GM23338 (cell line): ENCODE results near the gene RPP38. TPM values are rescaled to one million over a fixed set of nuclear protein-coding genes. Genes with fewer than 3 reads are reported as not detected.

ENCODE experiments used
- ATAC-seq: fragments of 200-7000 bp; cut with Tn5 transposase; 3 replicates; pipeline ENCODE4 v1.9.1; 2020
- DNase-seq: peaks from one replicate; pipeline ENCODE4 v3.0.0-alpha.2; 2015; ENCODE audit warnings: low spot score
- H2AFZ ChIP-seq: fragments of 200-600 bp; sonication (generic); 2 replicates; pipeline ENCODE4 v1.8.0; 2016; ENCODE audit warnings: antibody characterized with exemption, mild to moderate bottlenecking, moderate library complexity
- H3F3A ChIP-seq: fragments of 200-600 bp; sonication (generic); replicated peaks from 2 replicates; pipeline ENCODE4 v1.8.0; 2017; ENCODE audit warnings: antibody characterized with exemption, mixed run types, low read depth
- H3K27ac ChIP-seq: fragments of 200-600 bp; sonication (generic); 2 replicates; pipeline ENCODE4 v1.6.1; 2016; ENCODE audit warnings: low read depth
- H3K27me3 ChIP-seq: fragments of 200-600 bp; sonication (generic); 2 replicates; pipeline ENCODE4 v1.8.0; 2016; ENCODE audit warnings: mild to moderate bottlenecking, mixed run types, moderate library complexity; ENCODE audit not compliant: insufficient read depth
- H3K36me3 ChIP-seq: fragments of 200-600 bp; sonication (generic); 2 replicates; pipeline ENCODE4 v1.8.0; 2016; ENCODE audit warnings: mild to moderate bottlenecking; ENCODE audit not compliant: insufficient read depth
- H3K4me1 ChIP-seq: fragments of 200-600 bp; sonication (generic); 2 replicates; pipeline ENCODE4 v1.8.0; 2016; ENCODE audit warnings: mild to moderate bottlenecking, moderate library complexity; ENCODE audit not compliant: insufficient read depth
- H3K4me2 ChIP-seq: fragments of 200-600 bp; sonication (generic); 2 replicates; pipeline ENCODE4 v1.7.1; 2017; ENCODE audit warnings: mixed run types
- H3K4me3 ChIP-seq: fragments of 200-600 bp; sonication (generic); 2 replicates; pipeline ENCODE4 v1.6.1; 2016; ENCODE audit warnings: mixed run types
- H3K79me2 ChIP-seq: fragments of 200-600 bp; sonication (generic); replicated peaks from 2 replicates; pipeline ENCODE4 v1.8.0; 2017; ENCODE audit warnings: mild to moderate bottlenecking; ENCODE audit not compliant: insufficient read depth
- H3K9me2 ChIP-seq: fragments of 200-600 bp; sonication (generic); 2 replicates; pipeline ENCODE4 v1.8.0; 2017; ENCODE audit not compliant: insufficient read depth
- H4K20me1 ChIP-seq: fragments of 200-600 bp; sonication (generic); replicated peaks from 2 replicates; pipeline ENCODE4 v1.8.0; 2017; ENCODE audit warnings: mild to moderate bottlenecking; ENCODE audit not compliant: insufficient read depth
- H3K27ac Mint-ChIP-seq: 2 replicates; pipeline ENCODE4 v1.8.0; 2020; ENCODE audit warnings: inconsistent platforms, mild to moderate bottlenecking, moderate library complexity, mixed read lengths
- H3K27me3 Mint-ChIP-seq: 3 replicates; pipeline ENCODE4 v1.8.0; 2022; ENCODE audit warnings: low read depth, mild to moderate bottlenecking, moderate library complexity, mixed read lengths, inconsistent platforms; ENCODE audit not compliant: insufficient read depth, poor library complexity
- H3K36me3 Mint-ChIP-seq: 3 replicates; pipeline ENCODE4 v1.8.0; 2021; ENCODE audit warnings: low read depth, mild to moderate bottlenecking, inconsistent platforms, moderate library complexity, mixed read lengths
- H3K4me1 Mint-ChIP-seq: 3 replicates; pipeline ENCODE4 v1.8.0; 2020; ENCODE audit warnings: mild to moderate bottlenecking, inconsistent platforms, mixed read lengths
- H3K4me3 Mint-ChIP-seq: 3 replicates; pipeline ENCODE4 v1.8.0; 2021; ENCODE audit warnings: moderate library complexity, mild to moderate bottlenecking, inconsistent platforms, mixed read lengths
- H3K9me3 Mint-ChIP-seq: 3 replicates; pipeline ENCODE4 v1.8.0; 2020; ENCODE audit warnings: moderate library complexity, mild to moderate bottlenecking, inconsistent platforms, mixed read lengths
- CREB1 ChIP-seq: fragments of 250-450 bp; sonication (Bioruptor Pico); IDR thresholded peaks from 2 replicates; pipeline ENCODE4 v1.5.0; 2020; ENCODE audit warnings: low read depth, mild to moderate bottlenecking, moderate library complexity
- EZH2 ChIP-seq: fragments of 200-600 bp; sonication (generic); IDR thresholded peaks from one replicate; pipeline ENCODE4 v1.8.0; 2017; ENCODE audit warnings: antibody characterized with exemption, mild to moderate bottlenecking, low read depth; ENCODE audit not compliant: unreplicated experiment
- EZH2phosphoT487 ChIP-seq: fragments of 200-600 bp; sonication (generic); IDR thresholded peaks from one replicate; pipeline ENCODE4 v1.8.1; 2018; ENCODE audit warnings: antibody characterized with exemption; ENCODE audit not compliant: unreplicated experiment
- JUNB ChIP-seq: IDR thresholded peaks from one replicate; pipeline ENCODE4 v1.6.1; 2016; ENCODE audit warnings: antibody characterized with exemption; ENCODE audit not compliant: unreplicated experiment
- NANOG ChIP-seq: IDR thresholded peaks from 2 replicates; pipeline ENCODE4 v1.6.1; 2016; ENCODE audit warnings: antibody characterized with exemption, borderline replicate concordance
- POLR2AphosphoS5 ChIP-seq: IDR thresholded peaks from 2 replicates; pipeline ENCODE4 v1.6.1; 2016; ENCODE audit warnings: antibody characterized with exemption, low read depth
- STAT1 ChIP-seq: IDR thresholded peaks from one replicate; pipeline ENCODE4 v1.6.1; 2016; ENCODE audit warnings: antibody characterized with exemption; ENCODE audit not compliant: unreplicated experiment
- ZNF114 ChIP-seq: fragments of 250-450 bp; sonication (Bioruptor Pico); IDR thresholded peaks from 2 replicates; pipeline ENCODE4 v1.5.0; 2020; ENCODE audit warnings: mild to moderate bottlenecking, moderate library complexity
- polyA plus RNA-seq: library from polyadenylated mRNA; unstranded; fragments of >200 nt; fragmentation: Nextera tagmentation; extraction: Ambion mirVana; gene quantifications from 2 replicates; pipeline ENCODE4 v1.2.1, GENCODE V29; 2016
- total RNA-seq: library from RNA; depleted of rRNA; stranded (reverse); fragments of >200 nt; shearing (Covaris generic); gene quantifications from 2 replicates; pipeline ENCODE4 v1.2.3, GENCODE V29; 2014
- TF ChIP-seq, protein P1 (sequence below): IDR thresholded peaks from one replicate; pipeline ENCODE4 v1.6.1; 2018; ENCODE audit warnings: antibody characterized with exemption; ENCODE audit not compliant: unreplicated experiment
- TF ChIP-seq, protein P2 (sequence below), 2 experiments: fragments of 200-600 bp in 1 of 2; sonication (generic) in 1 of 2; conservative IDR thresholded peaks; 2 replicates each; pipeline versions ENCODE4 v1.5.1 to v1.6.1; 2016 to 2017; ENCODE audit warnings: antibody characterized with exemption in 2 of 2, low read depth in 2 of 2, mild to moderate bottlenecking in 2 of 2, moderate library complexity in 1 of 2

The RPP38 gene
- total and polyA plus RNA-seq, 2 experiments from 2014 or later = 20.1 to 50.7 TPM

DNA sequence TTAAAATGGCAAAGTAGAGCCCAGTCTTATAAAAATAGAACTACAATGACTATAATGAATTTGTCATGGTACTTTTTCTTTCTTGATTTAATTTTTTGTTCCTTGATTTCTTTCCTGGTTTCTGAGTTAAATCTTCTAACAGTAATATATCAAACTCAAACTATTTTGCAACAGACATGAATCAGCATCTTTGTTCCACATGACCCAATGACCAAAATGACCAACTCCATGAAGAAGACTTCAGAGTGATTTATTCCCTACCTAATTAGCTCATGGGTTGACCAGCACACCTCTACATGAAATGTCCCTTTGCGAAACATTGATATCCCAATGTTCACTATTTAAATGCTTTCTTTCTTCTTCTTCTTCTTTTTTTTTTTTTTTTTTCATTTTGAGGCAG is 40.5 kb downstream of the RPP38 start (continued):
- TF ChIP-seq, protein P1, sequence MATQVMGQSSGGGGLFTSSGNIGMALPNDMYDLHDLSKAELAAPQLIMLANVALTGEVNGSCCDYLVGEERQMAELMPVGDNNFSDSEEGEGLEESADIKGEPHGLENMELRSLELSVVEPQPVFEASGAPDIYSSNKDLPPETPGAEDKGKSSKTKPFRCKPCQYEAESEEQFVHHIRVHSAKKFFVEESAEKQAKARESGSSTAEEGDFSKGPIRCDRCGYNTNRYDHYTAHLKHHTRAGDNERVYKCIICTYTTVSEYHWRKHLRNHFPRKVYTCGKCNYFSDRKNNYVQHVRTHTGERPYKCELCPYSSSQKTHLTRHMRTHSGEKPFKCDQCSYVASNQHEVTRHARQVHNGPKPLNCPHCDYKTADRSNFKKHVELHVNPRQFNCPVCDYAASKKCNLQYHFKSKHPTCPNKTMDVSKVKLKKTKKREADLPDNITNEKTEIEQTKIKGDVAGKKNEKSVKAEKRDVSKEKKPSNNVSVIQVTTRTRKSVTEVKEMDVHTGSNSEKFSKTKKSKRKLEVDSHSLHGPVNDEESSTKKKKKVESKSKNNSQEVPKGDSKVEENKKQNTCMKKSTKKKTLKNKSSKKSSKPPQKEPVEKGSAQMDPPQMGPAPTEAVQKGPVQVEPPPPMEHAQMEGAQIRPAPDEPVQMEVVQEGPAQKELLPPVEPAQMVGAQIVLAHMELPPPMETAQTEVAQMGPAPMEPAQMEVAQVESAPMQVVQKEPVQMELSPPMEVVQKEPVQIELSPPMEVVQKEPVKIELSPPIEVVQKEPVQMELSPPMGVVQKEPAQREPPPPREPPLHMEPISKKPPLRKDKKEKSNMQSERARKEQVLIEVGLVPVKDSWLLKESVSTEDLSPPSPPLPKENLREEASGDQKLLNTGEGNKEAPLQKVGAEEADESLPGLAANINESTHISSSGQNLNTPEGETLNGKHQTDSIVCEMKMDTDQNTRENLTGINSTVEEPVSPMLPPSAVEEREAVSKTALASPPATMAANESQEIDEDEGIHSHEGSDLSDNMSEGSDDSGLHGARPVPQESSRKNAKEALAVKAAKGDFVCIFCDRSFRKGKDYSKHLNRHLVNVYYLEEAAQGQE = no peak
- TF ChIP-seq NANOG = no peak
- no peak for TF ChIP-seq ZNF114 (CRISPR knock-in tag)
- TF ChIP-seq JUNB = no peak
- no peak for TF ChIP-seq CREB1
- TF ChIP-seq, protein P2, sequence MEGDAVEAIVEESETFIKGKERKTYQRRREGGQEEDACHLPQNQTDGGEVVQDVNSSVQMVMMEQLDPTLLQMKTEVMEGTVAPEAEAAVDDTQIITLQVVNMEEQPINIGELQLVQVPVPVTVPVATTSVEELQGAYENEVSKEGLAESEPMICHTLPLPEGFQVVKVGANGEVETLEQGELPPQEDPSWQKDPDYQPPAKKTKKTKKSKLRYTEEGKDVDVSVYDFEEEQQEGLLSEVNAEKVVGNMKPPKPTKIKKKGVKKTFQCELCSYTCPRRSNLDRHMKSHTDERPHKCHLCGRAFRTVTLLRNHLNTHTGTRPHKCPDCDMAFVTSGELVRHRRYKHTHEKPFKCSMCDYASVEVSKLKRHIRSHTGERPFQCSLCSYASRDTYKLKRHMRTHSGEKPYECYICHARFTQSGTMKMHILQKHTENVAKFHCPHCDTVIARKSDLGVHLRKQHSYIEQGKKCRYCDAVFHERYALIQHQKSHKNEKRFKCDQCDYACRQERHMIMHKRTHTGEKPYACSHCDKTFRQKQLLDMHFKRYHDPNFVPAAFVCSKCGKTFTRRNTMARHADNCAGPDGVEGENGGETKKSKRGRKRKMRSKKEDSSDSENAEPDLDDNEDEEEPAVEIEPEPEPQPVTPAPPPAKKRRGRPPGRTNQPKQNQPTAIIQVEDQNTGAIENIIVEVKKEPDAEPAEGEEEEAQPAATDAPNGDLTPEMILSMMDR (conservative IDR thresholded peaks at IDR 0.05; ENCODE audit: low read depth in 2 of 2) = no peak
- no peak for TF ChIP-seq STAT1

- Histone ChIP-seq H4K20me1 (peaks cover 4% of the 10 kb centered on the region), H3K9me2 (no peaks in the 10 kb centered on the region), H3F3A (no peaks in the 10 kb centered on the region), H3K4me1 (no peaks in the 10 kb centered on the region), H2AFZ (no peak overlapping the region), H3K27me3 (no peaks in the 10 kb centered on the region), H3K4me3 (no peak overlapping the region), H3K4me2 (no peak overlapping the region), H3K36me3 (no peaks in the 10 kb centered on the region), H3K27ac (no peak overlapping the region), H3K79me2 (peaks cover 8% of the 10 kb centered on the region)
- DNase-seq = no peak
- no peaks in the 10 kb centered on the region; the same call in 2 of the 3 replicates for H3K36me3 Mint-ChIP-seq
- H3K4me1 Mint-ChIP-seq = peaks cover 12% of the 10 kb centered on the region
- no peak overlapping the region for H3K4me3 Mint-ChIP-seq
- H3K27me3 Mint-ChIP-seq = peaks cover 3% of the 10 kb centered on the region
- no peak overlapping the region for H3K27ac Mint-ChIP-seq
- no peak for ATAC-seq
- no peaks in the 10 kb centered on the region for H3K9me3 Mint-ChIP-seq
- TF ChIP-seq EZH2 = no peak
- TF ChIP-seq NANOG = no peak
- TF ChIP-seq CREB1 = no peak
- no peak for TF ChIP-seq EZH2phosphoT487
- TF ChIP-seq POLR2AphosphoS5 = no peak
- TF ChIP-seq JUNB = no peak
- TF ChIP-seq, protein P1 = no peak
- TF ChIP-seq, protein P2 (conservative IDR thresholded peaks at IDR 0.05; ENCODE audit: low read depth in 2 of 2) = no peak
These were observed 43.5 kb downstream of the RPP38 start for GRCh38 chr10:15140698-15141097.
